ENCODE measurements around the gene IL20. TPM values are rescaled to one million over a fixed set of nuclear protein-coding genes. Genes with fewer than 3 reads are reported as not detected.

IL20 gene
- 10 to 100 TPM in 1 of 4 donors, not detected in 3; 40.6 TPM for total RNA-seq

- Histone ChIP-seq H3K9me3 (no peaks in the 10 kb centered on the region), H3K4me1 (no peaks in the 10 kb centered on the region), H3K27ac (peak within 1 kb of the TSS; percentile 64 to 82), H3K4me3 (no peak within 1 kb of the TSS), H3K27me3 (no peaks in the 10 kb centered on the region), H3K36me3 (no peaks in the 10 kb centered on the region)
- TF ChIP-seq POLR2A (IDR thresholded peaks at IDR 0.05), result no peak
- TF ChIP-seq CTCF (IDR thresholded peaks at IDR 0.05), result peak; percentile 40 to 61 (median 48)
- intact Hi-C loops (cut with DNase I; ENCODE audit: low total_unique reads), result no loop called here
- peak; percentile 55 to 78 for DNase-seq
These were observed at the start of gene IL20 for GRCh38 chr1:206864939-206865671. IL20 (plus strand) TSS chr1:206865623; CDS start chr1:206865853, 230 bp downstream.

- peak overlapping the region in 1 of 2 donors; percentile 23 for H3K27ac ChIP-seq
- intact Hi-C loops (cut with DNase I; ENCODE audit: low total_unique reads), result no loop called here
These were observed 48.8 kb upstream of the IL20 start for GRCh38 chr1:206816390-206817287.

GRCh38 chr1:206821493-206821892, 43.9 kb upstream of the IL20 start:
- Histone ChIP-seq H3K9me3 (no peaks in the 10 kb centered on the region), H3K27ac (no peak overlapping the region), H3K4me1 (no peaks in the 10 kb centered on the region), H3K36me3 (no peaks in the 10 kb centered on the region), H3K27me3 (no peaks in the 10 kb centered on the region), H3K4me3 (no peak overlapping the region)
- TF ChIP-seq POLR2A (IDR thresholded peaks at IDR 0.05) (no peak), CTCF (IDR thresholded peaks at IDR 0.05) (no peak)
- DNase-seq, result no peak
- intact Hi-C loops (cut with DNase I; ENCODE audit: low total_unique reads), result no loop called here

More at GRCh38 chr1:206816390-206817287, 48.8 kb upstream of the IL20 start:
- Histone ChIP-seq H3K27me3 (no peaks in the 10 kb centered on the region), H3K4me3 (no peak overlapping the region), H3K9me3 (peaks cover 0 to 6% of the 10 kb centered on the region in 2 donors), H3K36me3 (no peaks in the 10 kb centered on the region), H3K4me1 (no peaks in the 10 kb centered on the region)
- peak in 1 of 2 donors; percentile 32 for DNase-seq
- TF ChIP-seq POLR2A (IDR thresholded peaks at IDR 0.05) (no peak), CTCF (IDR thresholded peaks at IDR 0.05) (no peak)

- H3K27me3 ChIP-seq, result no peaks in the 10 kb centered on the region
- no peaks in the 10 kb centered on the region for H3K36me3 ChIP-seq
- intact Hi-C loops (cut with DNase I; ENCODE audit: low total_unique reads), result no loop called here
- no peak for DNase-seq
- H3K27ac ChIP-seq, result no peak overlapping the region
- H3K4me1 ChIP-seq, result no peaks in the 10 kb centered on the region
- TF ChIP-seq CTCF (IDR thresholded peaks at IDR 0.05), result no peak
- no peak for TF ChIP-seq POLR2A (IDR thresholded peaks at IDR 0.05)
- no peak overlapping the region for H3K4me3 ChIP-seq
- no peaks in the 10 kb centered on the region for H3K9me3 ChIP-seq
These were observed 41.7 kb upstream of the IL20 start for GRCh38 chr1:206823727-206824126.

- Histone ChIP-seq H3K9me3 (no peaks in the 10 kb centered on the region), H3K27ac (no peak overlapping the region)
These were observed 41.1 kb upstream of the IL20 start for GRCh38 chr1:206824331-206824730.

More at GRCh38 chr1:206824331-206824730, 41.1 kb upstream of the IL20 start:
- H3K27me3 ChIP-seq, result no peaks in the 10 kb centered on the region
- H3K36me3 ChIP-seq, result no peaks in the 10 kb centered on the region
- TF ChIP-seq CTCF (IDR thresholded peaks at IDR 0.05) (no peak), POLR2A (IDR thresholded peaks at IDR 0.05) (no peak)
- intact Hi-C loops (cut with DNase I; ENCODE audit: low total_unique reads), result no loop called here
- no peak for DNase-seq
- H3K4me1 ChIP-seq, result no peaks in the 10 kb centered on the region
- no peak overlapping the region for H3K4me3 ChIP-seq
